PC-9 (cell line): ENCODE measurements around the gene PLEKHG2.

Experiments
- CTCF ChIP-seq: fragments of 200-600 bp; sonication (generic); conservative IDR thresholded peaks from 2 replicates; pipeline ENCODE4 v1.6.1; 2017; ENCODE audit warnings: mixed run types, antibody characterized with exemption, mild to moderate bottlenecking, moderate library complexity
- EZH2 ChIP-seq: fragments of 200-600 bp; sonication (generic); IDR thresholded peaks from 2 replicates; pipeline ENCODE4 v1.8.0; 2017; ENCODE audit warnings: antibody characterized with exemption, low read depth

GRCh38 chr19:39384839-39385568 lies 27.5 kb upstream of the PLEKHG2 start:
- no peak for TF ChIP-seq CTCF
- no peak for TF ChIP-seq EZH2
